Kidney epithelial cell (primary cell): ENCODE results near the gene HPGD. TPM values are rescaled to one million over a fixed set of nuclear protein-coding genes. Genes with fewer than 3 reads are reported as not detected.

Source experiments
- DNase-seq: peaks from one replicate; pipeline ENCODE4 v3.0.0-alpha.2; 2010; ENCODE audit warnings: low read depth
- H3K27me3 ChIP-seq: 2 replicates; pipeline ENCODE4 v1.6.0; 2011; ENCODE audit warnings: low read length; ENCODE audit not compliant: control insufficient read depth, insufficient read depth
- H3K36me3 ChIP-seq: 2 replicates; pipeline ENCODE4 v1.5.1; 2011; ENCODE audit warnings: low read length; ENCODE audit not compliant: control insufficient read depth, insufficient read depth
- H3K4me3 ChIP-seq: 2 replicates; pipeline ENCODE4 v1.5.1; 2011; ENCODE audit warnings: low read depth, mild to moderate bottlenecking, control low read depth, low read length
- total RNA-seq: library from RNA; depleted of rRNA; stranded (reverse); fragments of >200 nt; gene quantifications from 2 replicates; pipeline ENCODE4 v1.2.3, GENCODE V29; 2015
- TF ChIP-seq, protein P1 (sequence below): IDR thresholded peaks from 2 replicates; pipeline ENCODE4 v1.5.1; 2011; ENCODE audit warnings: mild to moderate bottlenecking, moderate library complexity, low read length, control low read depth, inconsistent platforms; ENCODE audit not compliant: insufficient read depth, poor library complexity, severe bottlenecking

Gene HPGD
- total RNA-seq, 1 donor from 2014 or later, result 0.75 TPM

DNA sequence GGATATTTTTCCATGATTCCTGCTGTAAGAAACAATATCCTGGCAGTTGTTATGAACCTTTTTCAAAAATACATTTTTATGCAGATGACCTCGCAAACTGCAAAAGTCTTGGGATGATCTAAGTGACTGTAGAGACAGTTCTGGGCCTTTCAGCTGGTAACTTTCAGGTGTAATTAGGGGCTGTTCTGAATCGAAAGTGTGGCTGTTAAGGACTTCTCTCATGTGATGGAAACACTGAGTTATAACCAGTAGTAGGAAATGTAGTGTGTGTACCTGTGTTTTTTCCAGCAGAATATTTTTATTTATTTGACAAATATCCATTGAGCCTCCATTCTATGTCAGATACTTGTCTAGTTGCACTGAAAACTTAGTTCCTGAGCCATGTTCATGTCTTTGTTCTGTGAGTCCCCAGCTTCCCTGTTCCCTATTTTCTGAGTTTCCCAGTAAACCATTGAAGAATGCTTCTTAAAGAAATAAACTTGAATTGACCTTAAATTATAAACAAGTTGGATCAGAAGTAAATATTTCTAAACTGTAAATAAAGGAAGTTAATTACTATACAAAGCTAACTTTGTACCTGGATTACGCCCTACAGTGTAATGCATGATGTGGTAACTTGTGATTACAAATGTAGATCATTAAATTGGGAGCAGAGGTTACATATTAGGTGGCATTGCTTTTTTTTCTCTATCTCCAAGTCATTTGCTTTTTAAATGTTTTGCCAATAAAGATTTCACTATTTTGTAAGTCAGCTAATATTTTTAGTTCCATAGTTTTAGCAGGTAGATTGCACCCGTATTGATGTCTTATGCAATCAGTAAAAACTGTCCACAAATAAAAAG lies 33.7 kb upstream of the HPGD start:
- TF ChIP-seq, protein P1, sequence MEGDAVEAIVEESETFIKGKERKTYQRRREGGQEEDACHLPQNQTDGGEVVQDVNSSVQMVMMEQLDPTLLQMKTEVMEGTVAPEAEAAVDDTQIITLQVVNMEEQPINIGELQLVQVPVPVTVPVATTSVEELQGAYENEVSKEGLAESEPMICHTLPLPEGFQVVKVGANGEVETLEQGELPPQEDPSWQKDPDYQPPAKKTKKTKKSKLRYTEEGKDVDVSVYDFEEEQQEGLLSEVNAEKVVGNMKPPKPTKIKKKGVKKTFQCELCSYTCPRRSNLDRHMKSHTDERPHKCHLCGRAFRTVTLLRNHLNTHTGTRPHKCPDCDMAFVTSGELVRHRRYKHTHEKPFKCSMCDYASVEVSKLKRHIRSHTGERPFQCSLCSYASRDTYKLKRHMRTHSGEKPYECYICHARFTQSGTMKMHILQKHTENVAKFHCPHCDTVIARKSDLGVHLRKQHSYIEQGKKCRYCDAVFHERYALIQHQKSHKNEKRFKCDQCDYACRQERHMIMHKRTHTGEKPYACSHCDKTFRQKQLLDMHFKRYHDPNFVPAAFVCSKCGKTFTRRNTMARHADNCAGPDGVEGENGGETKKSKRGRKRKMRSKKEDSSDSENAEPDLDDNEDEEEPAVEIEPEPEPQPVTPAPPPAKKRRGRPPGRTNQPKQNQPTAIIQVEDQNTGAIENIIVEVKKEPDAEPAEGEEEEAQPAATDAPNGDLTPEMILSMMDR, result no peak
- no peak for DNase-seq
- Histone ChIP-seq H3K27me3 (no peaks in the 10 kb centered on the region), H3K36me3 (no peaks in the 10 kb centered on the region), H3K4me3 (no peak overlapping the region)

DNA sequence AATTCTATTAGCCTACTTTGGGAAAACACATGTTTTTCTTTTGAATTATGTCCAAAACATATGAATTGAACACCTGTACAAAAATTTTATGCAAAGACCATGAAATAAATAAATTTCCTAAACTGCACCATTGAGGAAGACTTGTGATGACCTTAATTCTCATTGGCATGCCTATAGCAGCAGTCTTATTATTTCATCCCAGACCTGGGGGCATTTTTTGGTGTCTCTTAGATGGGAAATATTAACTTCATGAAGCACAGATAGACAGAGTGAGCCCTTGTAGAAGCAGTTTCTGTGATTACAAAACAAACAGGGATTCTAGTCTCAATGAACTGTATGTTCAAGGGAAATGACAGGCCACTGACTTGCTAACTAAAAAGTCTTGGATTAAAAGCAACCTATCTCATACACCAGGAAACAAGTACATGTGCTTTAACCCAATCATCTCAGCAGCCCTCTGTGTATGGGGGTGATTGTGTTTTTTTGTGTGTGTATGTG lies 32.0 kb upstream of the HPGD start:
- Histone ChIP-seq H3K4me3 (no peak overlapping the region), H3K27me3 (no peaks in the 10 kb centered on the region), H3K36me3 (no peaks in the 10 kb centered on the region)
- TF ChIP-seq, protein P1, result no peak
- no peak for DNase-seq

DNA sequence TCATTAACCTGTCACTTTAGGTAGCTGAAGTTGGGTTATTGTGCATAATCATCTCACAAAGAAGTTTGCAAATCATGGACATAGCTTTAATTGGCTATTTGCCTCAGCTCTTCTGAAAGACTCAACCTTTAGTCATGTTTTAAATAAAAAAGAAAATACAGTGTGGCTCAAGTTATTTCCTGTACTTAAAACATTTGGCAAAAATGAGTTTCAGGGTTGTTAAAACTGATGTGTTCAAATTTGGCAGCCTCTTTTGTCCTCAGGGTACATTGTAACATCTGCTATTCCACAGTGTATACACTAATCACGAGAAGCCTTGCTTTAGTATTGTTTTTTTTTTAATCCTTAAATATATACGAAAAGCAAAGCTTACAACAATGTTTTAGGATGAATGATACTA lies 31.5 kb upstream of the HPGD start:
- Histone ChIP-seq H3K36me3 (no peaks in the 10 kb centered on the region), H3K27me3 (no peaks in the 10 kb centered on the region), H3K4me3 (no peak overlapping the region)
- TF ChIP-seq, protein P1, result no peak
- DNase-seq, result no peak

DNA sequence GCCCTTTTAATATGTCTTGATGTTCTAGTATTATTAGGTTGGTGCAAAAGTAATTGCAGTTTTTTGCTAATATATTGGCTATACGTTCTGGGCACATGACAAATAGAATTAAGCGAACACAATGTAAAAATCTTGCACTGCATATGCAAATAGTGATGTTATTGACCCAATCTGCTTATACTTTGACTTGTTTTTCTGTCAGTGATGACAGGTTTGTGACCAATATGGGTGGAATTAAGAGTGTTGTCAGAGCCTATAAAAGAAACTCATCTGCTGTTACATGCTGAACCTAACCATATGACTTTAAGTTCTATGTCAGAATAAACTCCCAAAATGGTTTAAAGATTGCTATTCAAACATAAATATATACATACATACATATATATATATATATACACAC lies 30.7 kb upstream of the HPGD start:
- Histone ChIP-seq H3K4me3 (no peak overlapping the region), H3K36me3 (no peaks in the 10 kb centered on the region), H3K27me3 (no peaks in the 10 kb centered on the region)
- DNase-seq, result no peak
- TF ChIP-seq, protein P1, result no peak

DNA sequence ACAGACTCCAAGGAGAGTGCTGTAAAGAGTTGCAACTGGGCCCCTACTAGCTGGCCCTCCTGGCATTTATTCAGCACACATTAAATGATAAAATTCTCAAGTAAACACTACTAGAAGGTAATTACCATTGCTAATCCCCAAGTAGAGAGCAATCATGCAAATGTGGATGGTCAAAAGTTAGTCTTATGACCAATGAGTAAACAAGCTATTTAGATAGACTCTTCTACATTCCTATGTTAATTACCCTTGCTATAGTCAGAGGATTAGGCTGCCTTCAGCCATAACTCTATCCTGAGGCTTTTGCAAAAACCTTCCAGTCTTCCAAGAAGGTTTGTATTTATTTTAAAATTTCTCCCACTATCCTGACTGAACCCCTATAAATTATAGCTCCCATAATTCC lies 28.3 kb upstream of the HPGD start:
- DNase-seq, result no peak
- no peaks in the 10 kb centered on the region for H3K36me3 ChIP-seq
- H3K4me3 ChIP-seq, result no peak overlapping the region
- TF ChIP-seq, protein P1, result no peak
- no peaks in the 10 kb centered on the region for H3K27me3 ChIP-seq
